Karpas-422 (cell line): ENCODE results near the gene HPS1. TPM values are rescaled to one million over a fixed set of nuclear protein-coding genes. Genes with fewer than 3 reads are reported as not detected.
"Not testable (repeated sequence)": the region's sequence is repeated elsewhere in the genome, so short reads cannot be mapped to it uniquely, and the experiment has no call there.

Source experiments
- DNase-seq: peaks from one replicate; pipeline ENCODE4 v3.0.0-alpha.2; 2015
- H2AFZ ChIP-seq: fragments of 200-600 bp; sonication (generic); 2 replicates; pipeline ENCODE4 v1.6.1; 2014; ENCODE audit warnings: antibody characterized with exemption, low read length, mixed read lengths
- H3K27ac ChIP-seq: fragments of 200-600 bp; sonication (generic); 2 replicates; pipeline ENCODE4 v1.5.1; 2014; ENCODE audit warnings: mild to moderate bottlenecking, low read length, moderate library complexity
- H3K27me3 ChIP-seq: fragments of 200-600 bp; sonication (generic); 2 replicates; pipeline ENCODE4 v1.6.1; 2014; ENCODE audit warnings: low read length, mixed read lengths
- H3K36me3 ChIP-seq: fragments of 200-600 bp; sonication (generic); 2 replicates; pipeline ENCODE4 v1.6.1; 2014; ENCODE audit warnings: low read length, mixed read lengths; ENCODE audit not compliant: insufficient read depth
- H3K4me1 ChIP-seq: fragments of 200-600 bp; sonication (generic); 2 replicates; pipeline ENCODE4 v1.6.1; 2014; ENCODE audit warnings: mild to moderate bottlenecking, low read length, mixed read lengths
- H3K4me2 ChIP-seq: fragments of 200-600 bp; sonication (generic); 2 replicates; pipeline ENCODE4 v1.6.1; 2014; ENCODE audit warnings: low read length, low read depth, mild to moderate bottlenecking; ENCODE audit not compliant: poor library complexity, severe bottlenecking
- H3K4me3 ChIP-seq: fragments of 200-600 bp; sonication (generic); 2 replicates; pipeline ENCODE4 v1.5.1; 2014; ENCODE audit warnings: mild to moderate bottlenecking, antibody characterized with exemption, low read length, mixed read lengths
- H3K79me2 ChIP-seq: fragments of 200-600 bp; sonication (generic); 2 replicates; pipeline ENCODE4 v1.6.1; 2014; ENCODE audit warnings: mild to moderate bottlenecking, low read length, mixed read lengths
- H3K9ac ChIP-seq: fragments of 200-600 bp; sonication (generic); 2 replicates; pipeline ENCODE4 v1.6.0; 2014; ENCODE audit warnings: low read length
- H3K9me2 ChIP-seq: fragments of 200-600 bp; sonication (generic), shearing (Covaris generic); replicated peaks from 2 replicates; pipeline ENCODE4 v1.6.0; 2014; ENCODE audit warnings: mild to moderate bottlenecking, low read length, moderate library complexity; ENCODE audit not compliant: insufficient read depth
- H3K9me3 ChIP-seq: fragments of 300-700, 200-600 bp; sonication (generic); 2 replicates; pipeline ENCODE4 v1.6.1; 2014; ENCODE audit warnings: low read length, mixed read lengths
- H4K20me1 ChIP-seq: fragments of 200-600 bp; sonication (generic); 2 replicates; pipeline ENCODE4 v1.6.1; 2014; ENCODE audit warnings: mild to moderate bottlenecking, antibody characterized with exemption, low read length, low read depth; ENCODE audit not compliant: insufficient read depth
- total RNA-seq: library from RNA; depleted of rRNA; stranded (reverse); fragments of >200 nt; shearing (Covaris generic); gene quantifications from 2 replicates; pipeline ENCODE4 v1.2.3, GENCODE V29; 2014; ENCODE audit warnings: low replicate concordance

HPS1 gene
- total RNA-seq, 1 experiment from 2014 or later = 35.6 TPM

DNA sequence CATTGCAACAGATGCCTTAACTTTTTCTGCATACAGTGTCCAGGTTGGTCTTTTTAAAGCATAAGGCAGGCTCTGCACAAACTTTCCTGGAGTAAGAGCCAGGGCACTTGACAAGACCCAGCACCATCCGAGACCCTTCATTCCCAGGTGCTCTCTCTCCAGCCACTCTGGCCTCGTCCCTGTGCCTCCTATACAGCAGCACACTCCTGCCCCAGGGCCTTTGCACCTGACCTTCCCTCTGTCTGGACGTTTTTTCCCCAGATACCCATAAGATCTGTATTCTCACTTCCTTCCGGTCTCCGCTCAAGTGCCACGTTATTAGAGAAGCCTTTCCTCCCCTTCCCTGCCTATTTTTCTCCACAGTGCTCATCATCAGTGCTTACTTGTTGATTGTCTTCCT is 57.3 kb downstream of the HPS1 start:
- H3K4me2 ChIP-seq = no peak overlapping the region
- H3K4me3 ChIP-seq = no peak overlapping the region
- H2AFZ ChIP-seq = no peak overlapping the region
- no peaks in the 10 kb centered on the region for H3K27me3 ChIP-seq
- H3K79me2 ChIP-seq = no peaks in the 10 kb centered on the region
- DNase-seq = no peak
- H3K27ac ChIP-seq = no peak overlapping the region
- no peaks in the 10 kb centered on the region for H3K9me3 ChIP-seq
- no peaks in the 10 kb centered on the region for H3K36me3 ChIP-seq
- H3K9ac ChIP-seq = no peak overlapping the region
- no peaks in the 10 kb centered on the region for H3K9me2 ChIP-seq
- no peaks in the 10 kb centered on the region for H4K20me1 ChIP-seq
- no peaks in the 10 kb centered on the region for H3K4me1 ChIP-seq

GRCh38 chr10:98388101-98388655 is 58.6 kb downstream of the HPS1 start:
- H2AFZ ChIP-seq = no peak overlapping the region
- no peaks in the 10 kb centered on the region for H3K9me3 ChIP-seq
- no peaks in the 10 kb centered on the region for H3K79me2 ChIP-seq
- H3K27ac ChIP-seq = no peak overlapping the region
- H4K20me1 ChIP-seq = no peaks in the 10 kb centered on the region
- DNase-seq = no peak
- H3K4me1 ChIP-seq = no peaks in the 10 kb centered on the region
- H3K9me2 ChIP-seq = no peaks in the 10 kb centered on the region
- H3K4me2 ChIP-seq = no peak overlapping the region
- H3K27me3 ChIP-seq = no peaks in the 10 kb centered on the region
- H3K9ac ChIP-seq = no peak overlapping the region
- H3K36me3 ChIP-seq = no peaks in the 10 kb centered on the region
- H3K4me3 ChIP-seq = no peak overlapping the region

DNA sequence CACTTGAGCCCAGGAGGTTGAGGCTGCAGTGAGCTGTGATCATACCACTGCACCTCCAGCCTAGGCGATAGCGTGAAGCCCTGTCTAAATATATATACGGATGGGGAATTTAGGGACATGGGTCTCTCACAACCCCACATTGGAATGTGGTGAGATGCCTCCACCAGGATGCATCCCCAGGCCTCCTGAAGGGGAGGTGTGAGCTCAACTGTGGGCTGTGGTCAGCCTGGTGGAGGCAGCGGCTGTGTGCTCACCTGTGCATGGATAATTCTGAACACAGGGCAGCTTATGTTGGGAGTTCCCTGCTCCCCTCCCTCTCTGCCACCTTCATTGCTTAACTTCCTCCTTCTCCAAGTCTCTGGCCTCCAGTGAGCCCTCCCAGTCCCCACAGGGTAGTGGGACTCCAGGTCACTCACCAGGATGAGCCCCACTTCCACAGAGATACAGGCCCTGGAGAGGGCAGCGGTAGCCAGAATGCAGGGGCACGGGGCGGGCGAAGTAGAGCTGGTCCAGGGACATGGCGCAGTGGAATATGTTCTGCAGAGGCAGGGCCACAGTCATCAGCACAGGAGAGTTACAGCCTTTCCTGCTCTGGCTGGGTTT is 62.1 kb downstream of the HPS1 start:
- H4K20me1 ChIP-seq = no peaks in the 10 kb centered on the region
- no peak overlapping the region for H3K4me2 ChIP-seq
- no peaks in the 10 kb centered on the region for H3K79me2 ChIP-seq

DNA sequence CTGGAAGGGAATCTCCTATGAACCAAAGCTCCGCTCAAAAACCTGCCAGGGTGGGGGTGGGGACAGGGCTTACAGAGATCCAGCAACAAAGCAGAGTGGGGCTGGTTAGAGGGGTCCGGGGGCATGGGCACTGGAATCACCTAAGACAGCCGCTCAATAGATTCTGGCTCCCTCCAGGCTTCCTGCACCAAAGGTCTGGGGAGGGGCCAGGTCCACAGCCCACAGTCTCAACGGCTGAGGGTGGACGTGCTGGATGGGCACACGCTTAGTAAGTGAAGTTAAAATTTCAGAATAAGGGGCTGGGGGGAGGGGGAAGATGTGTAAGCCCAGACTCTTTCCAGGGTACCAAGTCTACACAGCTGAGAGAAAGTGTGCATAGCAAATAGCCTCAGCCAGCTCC is 62.9 kb downstream of the HPS1 start:
- H3K79me2 ChIP-seq = no peaks in the 10 kb centered on the region
- no peak overlapping the region for H2AFZ ChIP-seq
- no peak for DNase-seq
- no peaks in the 10 kb centered on the region for H3K27me3 ChIP-seq
- no peak overlapping the region for H3K9ac ChIP-seq
- H3K4me1 ChIP-seq = no peaks in the 10 kb centered on the region
- H3K4me3 ChIP-seq = no peak overlapping the region
- H3K36me3 ChIP-seq = no peaks in the 10 kb centered on the region
- no peaks in the 10 kb centered on the region for H4K20me1 ChIP-seq
- H3K4me2 ChIP-seq = no peak overlapping the region
- no peak overlapping the region for H3K27ac ChIP-seq
- no peaks in the 10 kb centered on the region for H3K9me2 ChIP-seq
- H3K9me3 ChIP-seq = no peaks in the 10 kb centered on the region

More for the DNA sequence above, 62.1 kb downstream of the HPS1 start:
- H3K4me1 ChIP-seq = no peaks in the 10 kb centered on the region
- no peaks in the 10 kb centered on the region for H3K27me3 ChIP-seq
- H3K9me2 ChIP-seq = no peaks in the 10 kb centered on the region
- no peaks in the 10 kb centered on the region for H3K9me3 ChIP-seq
- no peak overlapping the region for H2AFZ ChIP-seq
- no peak overlapping the region for H3K27ac ChIP-seq
- H3K36me3 ChIP-seq = no peaks in the 10 kb centered on the region
- no peak overlapping the region for H3K9ac ChIP-seq
- no peak for DNase-seq
- H3K4me3 ChIP-seq = no peak overlapping the region

DNA sequence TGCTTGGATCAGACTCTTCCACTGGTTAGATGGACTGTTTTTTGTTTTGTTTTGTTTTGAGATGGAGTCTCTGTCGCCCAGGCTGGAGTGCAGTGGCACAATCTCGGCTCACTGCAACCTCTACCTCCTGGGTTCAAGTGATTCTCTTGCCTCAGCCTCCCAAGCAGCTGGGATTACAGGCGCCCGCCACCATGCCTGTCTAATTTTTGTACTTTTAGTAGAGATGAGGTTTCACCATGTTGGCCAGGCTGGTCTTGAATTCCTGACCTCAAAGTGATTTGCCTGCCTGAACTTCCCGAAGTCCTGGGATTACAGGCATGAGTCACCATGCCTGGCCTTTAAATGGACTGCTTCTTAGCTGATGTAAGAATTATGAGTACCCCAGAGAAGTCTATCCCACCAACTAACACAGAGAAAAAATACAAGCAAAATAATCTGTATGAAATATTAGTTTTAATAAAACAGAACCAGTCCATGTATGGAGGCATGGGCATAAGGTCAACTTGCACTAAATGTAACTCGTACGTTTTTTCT is 63.5 kb downstream of the HPS1 start:
- not testable (repeated sequence) for H3K9me2 ChIP-seq, H3K9ac ChIP-seq, H3K27ac ChIP-seq, H3K4me2 ChIP-seq, H3K27me3 ChIP-seq, H3K36me3 ChIP-seq, H4K20me1 ChIP-seq, H3K9me3 ChIP-seq, H2AFZ ChIP-seq, H3K4me1 ChIP-seq, H3K4me3 ChIP-seq, DNase-seq, H3K79me2 ChIP-seq

- Histone ChIP-seq H3K9ac (no peak overlapping the region), H2AFZ (no peak overlapping the region), H3K4me2 (no peak overlapping the region), H3K4me3 (no peak overlapping the region), H3K4me1 (no peaks in the 10 kb centered on the region), H4K20me1 (no peaks in the 10 kb centered on the region), H3K9me2 (no peaks in the 10 kb centered on the region), H3K79me2 (no peaks in the 10 kb centered on the region), H3K36me3 (no peaks in the 10 kb centered on the region), H3K9me3 (no peaks in the 10 kb centered on the region), H3K27me3 (no peaks in the 10 kb centered on the region), H3K27ac (no peak overlapping the region)
- no peak for DNase-seq
Measured at GRCh38 chr10:98382691-98383101, 64.0 kb downstream of the HPS1 start.

DNA sequence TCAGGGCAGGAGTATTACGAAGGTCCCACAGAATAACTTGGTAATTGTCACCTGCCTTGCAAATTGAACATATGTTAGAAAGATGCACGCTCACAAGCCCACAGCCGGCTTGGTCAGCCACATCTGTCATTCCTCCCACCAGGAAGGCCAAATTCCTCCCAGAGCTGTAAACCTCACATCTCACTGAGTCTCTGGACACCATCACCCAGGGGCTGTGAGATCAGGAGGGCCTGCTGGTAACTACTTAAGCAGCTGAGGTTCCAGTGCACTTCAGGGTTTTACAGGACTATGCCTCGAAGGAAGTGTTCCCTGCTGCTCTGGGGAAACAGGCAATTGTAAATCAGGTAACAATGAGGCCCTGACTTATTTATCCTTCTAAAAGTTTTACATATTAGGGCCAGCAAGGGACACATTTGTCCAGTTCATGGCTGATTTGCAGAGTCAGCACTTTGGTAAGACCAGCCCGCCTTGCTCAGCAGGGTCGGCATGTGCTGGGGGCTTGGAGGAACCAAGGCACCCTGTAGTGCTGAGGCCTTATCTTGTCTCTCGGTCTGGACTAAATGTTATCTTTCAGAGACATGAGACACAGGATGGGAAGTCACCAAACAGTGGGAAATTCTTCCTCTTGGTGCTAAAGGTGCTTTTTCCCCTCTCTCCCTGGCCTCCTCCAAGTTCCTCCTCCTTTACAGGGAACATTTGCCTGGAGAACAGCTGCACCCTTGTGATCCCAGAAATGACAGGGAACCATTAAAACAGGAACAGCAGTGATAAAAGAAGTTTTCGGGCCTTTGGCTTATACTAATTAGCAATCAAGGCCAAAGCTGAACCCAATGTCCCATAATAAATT is 66.0 kb downstream of the HPS1 start:
- no peaks in the 10 kb centered on the region for H3K79me2 ChIP-seq
- H3K9me2 ChIP-seq = no peaks in the 10 kb centered on the region
- H3K4me3 ChIP-seq = no peak overlapping the region
- H3K9me3 ChIP-seq = no peaks in the 10 kb centered on the region
- no peak overlapping the region for H3K27ac ChIP-seq
- no peaks in the 10 kb centered on the region for H4K20me1 ChIP-seq
- H3K4me1 ChIP-seq = no peaks in the 10 kb centered on the region
- H3K9ac ChIP-seq = no peak overlapping the region
- no peak overlapping the region for H3K4me2 ChIP-seq
- H2AFZ ChIP-seq = no peak overlapping the region
- no peak for DNase-seq
- H3K36me3 ChIP-seq = no peaks in the 10 kb centered on the region
- no peaks in the 10 kb centered on the region for H3K27me3 ChIP-seq

- H3K4me2 ChIP-seq = no peak overlapping the region
- no peak overlapping the region for H3K27ac ChIP-seq
- H3K4me1 ChIP-seq = no peaks in the 10 kb centered on the region
- H3K27me3 ChIP-seq = no peaks in the 10 kb centered on the region
- H3K4me3 ChIP-seq = no peak overlapping the region
- H3K79me2 ChIP-seq = no peaks in the 10 kb centered on the region
- DNase-seq = no peak
- no peaks in the 10 kb centered on the region for H3K36me3 ChIP-seq
- H2AFZ ChIP-seq = no peak overlapping the region
- no peak overlapping the region for H3K9ac ChIP-seq
- no peaks in the 10 kb centered on the region for H3K9me2 ChIP-seq
- H3K9me3 ChIP-seq = no peaks in the 10 kb centered on the region
- no peaks in the 10 kb centered on the region for H4K20me1 ChIP-seq
Measured at GRCh38 chr10:98378722-98379121, 68.0 kb downstream of the HPS1 start.
